CD4-positive, alpha-beta memory T cell (primary cell): ENCODE data around the gene RGPD4. TPM values are rescaled to one million over a fixed set of nuclear protein-coding genes. Genes with fewer than 3 reads are reported as not detected.
"Not testable (repeated sequence)": the region's sequence is repeated elsewhere in the genome, so short reads cannot be mapped to it uniquely, and the experiment has no call there.

Source experiments
- CTCF ChIA-PET: fragments of 350-600 bp; sonication (Branson Sonifier 250); formaldehyde crosslinking; loops from one replicate; lab custom pipeline; 2021; ENCODE audit warnings: inconsistent platforms; ENCODE audit not compliant: partially characterized antibody; lab: Charles Lee
- POLR2A ChIA-PET: fragments of 350-600 bp; sonication (Branson Sonifier 250); formaldehyde crosslinking; loops from one replicate; lab custom pipeline; 2021; ENCODE audit not compliant: partially characterized antibody; lab: Charles Lee
- DNase-seq, 5 donors: peaks; one replicate each; pipeline versions ENCODE4 v3.0.0 to v3.0.0-alpha.2; 2020 to 2022; ENCODE audit warnings: mixed read lengths in 1 of 5
- H3K27ac ChIP-seq: one replicate; pipeline ENCODE4 v1.7.0; 2013; ENCODE audit warnings: low read depth, low read length
- H3K27me3 ChIP-seq: 2 replicates; pipeline ENCODE4 v1.7.0; 2013; ENCODE audit warnings: mild to moderate bottlenecking, low read length, moderate library complexity; ENCODE audit not compliant: insufficient read depth
- H3K36me3 ChIP-seq: 2 replicates; pipeline ENCODE4 v1.7.0; 2013; ENCODE audit warnings: mild to moderate bottlenecking, low read length, moderate library complexity; ENCODE audit not compliant: insufficient read depth
- H3K4me1 ChIP-seq: 2 replicates; pipeline ENCODE4 v1.7.0; 2013; ENCODE audit warnings: mild to moderate bottlenecking, low read length, moderate library complexity; ENCODE audit not compliant: insufficient read depth
- H3K4me3 ChIP-seq, 2 donors: one replicate each; pipeline ENCODE4 v1.7.0; 2013; ENCODE audit warnings: low read length in 2 of 2, mild to moderate bottlenecking in 1 of 2
- H3K9me3 ChIP-seq, 2 donors: one replicate each; pipeline ENCODE4 v1.7.0; 2013; ENCODE audit warnings: low read length in 2 of 2, control low read depth in 1 of 2; ENCODE audit not compliant: control insufficient read depth in 1 of 2
- H3K27ac Mint-ChIP-seq, 7 donors: one replicate each; pipeline ENCODE4 v1.8.0; 2020 to 2021; ENCODE audit warnings: mixed read lengths in 7 of 7, mild to moderate bottlenecking in 6 of 7, inconsistent platforms in 3 of 7, moderate library complexity in 3 of 7
- H3K27me3 Mint-ChIP-seq, 2 donors: one replicate each; pipeline ENCODE4 v1.8.0; 2020 to 2021; ENCODE audit warnings: mixed read lengths in 2 of 2
- H3K36me3 Mint-ChIP-seq, 2 donors: one replicate each; pipeline ENCODE4 v1.8.0; 2020 to 2021; ENCODE audit warnings: mixed read lengths in 2 of 2, inconsistent platforms in 1 of 2, mild to moderate bottlenecking in 1 of 2
- H3K4me1 Mint-ChIP-seq, 4 donors: one replicate each; pipeline ENCODE4 v1.8.0; 2020 to 2021; ENCODE audit warnings: mixed read lengths in 4 of 4, mild to moderate bottlenecking in 1 of 4
- H3K4me3 Mint-ChIP-seq, 8 donors: one replicate each; pipeline ENCODE4 v1.8.0; 2020 to 2021; ENCODE audit warnings: mixed read lengths in 8 of 8, mild to moderate bottlenecking in 7 of 8, moderate library complexity in 6 of 8, inconsistent platforms in 3 of 8
- H3K9me3 Mint-ChIP-seq, 8 donors: one replicate each; pipeline ENCODE4 v1.8.0; 2020 to 2021; ENCODE audit warnings: mixed read lengths in 8 of 8, mild to moderate bottlenecking in 5 of 8, inconsistent platforms in 3 of 8, moderate library complexity in 1 of 8
- intact Hi-C: fragments of 100-400 bp; cut with micrococcal nuclease; formaldehyde crosslinking; loops from one replicate; pipeline ENCODE4 v1.15.1; 2023
- polyA plus RNA-seq, 2 donors: library from polyadenylated mRNA; unstranded; fragments of 300-500 nt; fragmentation: Illumina TruSeq; gene quantifications; one replicate each; pipeline ENCODE4 v1.2.3, GENCODE V29; 2021
- total RNA-seq, 2 experiments: library from RNA; stranded (reverse); gene quantifications; one replicate each; pipeline ENCODE4 v1.2.3, GENCODE V29; 2021

RGPD4 gene
- total RNA-seq (under 1 TPM in 1 of 2 experiments, not detected in 1; 0.09 TPM), polyA plus RNA-seq (under 1 TPM in 1 of 2 donors, not detected in 1; 0.03 TPM)

- H3K27ac Mint-ChIP-seq, H3K36me3 ChIP-seq, H3K4me3 ChIP-seq, POLR2A ChIA-PET, H3K27ac ChIP-seq, H3K9me3 Mint-ChIP-seq, H3K4me1 ChIP-seq, H3K4me3 Mint-ChIP-seq, H3K27me3 Mint-ChIP-seq, H3K36me3 Mint-ChIP-seq, CTCF ChIA-PET, H3K9me3 ChIP-seq, intact Hi-C loops, H3K27me3 ChIP-seq, H3K4me1 Mint-ChIP-seq, DNase-seq: not testable (repeated sequence)
These were observed at the start of gene RGPD4 for GRCh38 chr2:107826749-107827148. TSS of gene RGPD4 (plus strand) at chr2:107826892. CDS start at chr2:107827014, 122 bp downstream.

- DNase-seq: no peak
- Mint-ChIP-seq H3K9me3 (peaks cover 0 to 2% (median 0%) of the 10 kb centered on the region in 8 donors), H3K4me1 (no peaks in the 10 kb centered on the region), H3K4me3 (no peak overlapping the region), H3K27ac (no peak overlapping the region), H3K36me3 (no peaks in the 10 kb centered on the region), H3K27me3 (peaks cover 0 to 4% of the 10 kb centered on the region in 2 donors)
- intact Hi-C loops: no loop called here
- ChIA-PET CTCF (no interaction called here), POLR2A (no interaction called here)
- H3K4me1 ChIP-seq: no peaks in the 10 kb centered on the region
- H3K9me3 ChIP-seq: no peaks in the 10 kb centered on the region
- no peaks in the 10 kb centered on the region for H3K27me3 ChIP-seq
- H3K36me3 ChIP-seq: no peaks in the 10 kb centered on the region
- no peak overlapping the region for H3K4me3 ChIP-seq
- H3K27ac ChIP-seq: no peak overlapping the region
These were observed 48.7 kb upstream of the RGPD4 start for GRCh38 chr2:107777974-107778373.

DNA sequence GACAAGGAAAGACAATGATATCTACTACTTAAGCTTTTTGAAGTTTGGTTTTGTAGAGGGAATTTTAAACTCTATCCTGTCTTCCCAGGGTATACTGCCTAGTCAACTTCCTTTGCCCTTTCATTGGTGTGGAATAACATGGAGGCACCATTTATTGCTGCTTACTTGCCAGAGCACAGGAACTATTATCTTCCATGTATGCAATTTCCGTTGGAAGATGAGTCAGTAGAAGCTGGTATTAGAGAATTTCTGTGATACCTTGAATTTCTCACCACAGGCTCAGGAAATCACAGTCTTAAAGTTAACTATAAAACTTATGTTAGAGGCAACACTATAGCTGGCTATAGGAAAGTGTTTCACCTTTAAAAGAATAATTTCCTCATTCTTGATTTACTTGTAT, 40.9 kb upstream of the RGPD4 start:
- intact Hi-C loops: no loop called here
- Mint-ChIP-seq H3K27me3 (peaks cover 0 to 4% of the 10 kb centered on the region in 2 donors), H3K36me3 (no peaks in the 10 kb centered on the region), H3K27ac (no peak overlapping the region), H3K9me3 (peaks cover 0 to 2% (median 0%) of the 10 kb centered on the region in 8 donors), H3K4me3 (no peak overlapping the region), H3K4me1 (no peaks in the 10 kb centered on the region)
- Histone ChIP-seq H3K27me3 (no peaks in the 10 kb centered on the region), H3K9me3 (no peaks in the 10 kb centered on the region), H3K36me3 (no peaks in the 10 kb centered on the region), H3K27ac (no peak overlapping the region), H3K4me3 (no peak overlapping the region), H3K4me1 (no peaks in the 10 kb centered on the region)
- ChIA-PET POLR2A (no interaction called here), CTCF (no interaction called here)
- DNase-seq: no peak

DNA sequence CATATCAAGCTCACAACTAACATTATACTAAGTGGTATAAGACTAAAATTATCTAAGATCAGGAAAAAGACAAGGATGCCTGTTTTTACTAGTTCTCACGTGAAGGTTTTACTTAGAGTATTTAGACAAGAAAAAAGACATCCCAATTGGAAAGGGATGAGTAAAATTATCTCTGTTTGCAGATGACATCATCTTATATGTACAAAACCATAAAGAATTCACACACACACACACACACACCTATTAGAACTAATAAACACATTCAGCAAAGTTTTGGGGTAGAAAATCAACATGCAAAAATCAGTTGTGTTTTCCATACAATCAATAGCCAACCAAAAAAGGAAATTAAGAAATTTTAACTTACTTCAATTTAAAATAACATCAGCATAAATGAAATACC, 35.9 kb upstream of the RGPD4 start:
- Histone ChIP-seq H3K4me1 (no peaks in the 10 kb centered on the region), H3K27ac (no peak overlapping the region), H3K9me3 (no peaks in the 10 kb centered on the region), H3K4me3 (no peak overlapping the region), H3K27me3 (no peaks in the 10 kb centered on the region), H3K36me3 (no peaks in the 10 kb centered on the region)
- CTCF ChIA-PET: no interaction called here
- no peak overlapping the region for H3K4me3 Mint-ChIP-seq
- peaks cover 0 to 7% (median 0%) of the 10 kb centered on the region in 8 donors for H3K9me3 Mint-ChIP-seq
- no peak for DNase-seq
- H3K36me3 Mint-ChIP-seq: no peaks in the 10 kb centered on the region
- POLR2A ChIA-PET: no interaction called here
- intact Hi-C loops: no loop called here
- H3K27me3 Mint-ChIP-seq: peaks cover 0 to 4% of the 10 kb centered on the region in 2 donors
- H3K27ac Mint-ChIP-seq: no peak overlapping the region
- no peaks in the 10 kb centered on the region for H3K4me1 Mint-ChIP-seq

DNA sequence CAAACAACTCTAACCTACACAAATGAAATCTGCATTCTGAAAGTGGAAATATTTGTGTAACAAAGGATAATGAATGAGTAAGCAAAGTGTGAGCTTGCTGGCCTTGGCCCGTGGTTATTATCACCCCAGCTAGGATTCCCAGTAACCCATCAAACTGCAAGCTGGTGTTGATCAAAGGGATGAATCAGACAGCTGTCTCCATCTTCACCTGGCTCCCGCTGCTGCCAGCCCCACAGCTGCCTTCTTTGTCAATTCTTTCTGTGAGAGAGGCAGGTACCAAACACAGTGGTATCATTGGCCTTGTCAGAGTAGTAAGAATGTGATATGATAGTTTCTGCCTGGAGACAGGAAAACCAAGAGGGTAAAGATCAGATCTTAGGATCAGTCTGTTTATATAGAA, 25.2 kb upstream of the RGPD4 start:
- no peak overlapping the region for H3K27ac Mint-ChIP-seq
- DNase-seq: no peak
- H3K4me1 Mint-ChIP-seq: no peaks in the 10 kb centered on the region
- no peaks in the 10 kb centered on the region for H3K27me3 Mint-ChIP-seq
- H3K27me3 ChIP-seq: no peaks in the 10 kb centered on the region
- intact Hi-C loops: no loop called here
- H3K9me3 ChIP-seq: no peaks in the 10 kb centered on the region
- POLR2A ChIA-PET: no interaction called here
- peaks cover 0 to 3% (median 0%) of the 10 kb centered on the region in 8 donors for H3K9me3 Mint-ChIP-seq
- no peaks in the 10 kb centered on the region for H3K36me3 Mint-ChIP-seq
- CTCF ChIA-PET: no interaction called here
- H3K27ac ChIP-seq: no peak overlapping the region
- H3K4me3 Mint-ChIP-seq: no peak overlapping the region
- H3K4me3 ChIP-seq: no peak overlapping the region
- no peaks in the 10 kb centered on the region for H3K4me1 ChIP-seq
- no peaks in the 10 kb centered on the region for H3K36me3 ChIP-seq

- H3K4me1 ChIP-seq: no peaks in the 10 kb centered on the region
- no peak overlapping the region for H3K4me3 Mint-ChIP-seq
- H3K27ac ChIP-seq: no peak overlapping the region
- ChIA-PET CTCF (no interaction called here), POLR2A (no interaction called here)
- H3K4me3 ChIP-seq: no peak overlapping the region
- H3K27me3 Mint-ChIP-seq: no peaks in the 10 kb centered on the region
- H3K9me3 Mint-ChIP-seq: peaks cover 0 to 3% (median under 1%) of the 10 kb centered on the region in 8 donors
- H3K36me3 Mint-ChIP-seq: no peaks in the 10 kb centered on the region
- no peaks in the 10 kb centered on the region for H3K9me3 ChIP-seq
- intact Hi-C loops: no loop called here
- no peak for DNase-seq
- no peaks in the 10 kb centered on the region for H3K36me3 ChIP-seq
- no peaks in the 10 kb centered on the region for H3K27me3 ChIP-seq
- H3K4me1 Mint-ChIP-seq: no peaks in the 10 kb centered on the region
- H3K27ac Mint-ChIP-seq: no peak overlapping the region
These were observed 21.8 kb upstream of the RGPD4 start for GRCh38 chr2:107804608-107805498.

DNA sequence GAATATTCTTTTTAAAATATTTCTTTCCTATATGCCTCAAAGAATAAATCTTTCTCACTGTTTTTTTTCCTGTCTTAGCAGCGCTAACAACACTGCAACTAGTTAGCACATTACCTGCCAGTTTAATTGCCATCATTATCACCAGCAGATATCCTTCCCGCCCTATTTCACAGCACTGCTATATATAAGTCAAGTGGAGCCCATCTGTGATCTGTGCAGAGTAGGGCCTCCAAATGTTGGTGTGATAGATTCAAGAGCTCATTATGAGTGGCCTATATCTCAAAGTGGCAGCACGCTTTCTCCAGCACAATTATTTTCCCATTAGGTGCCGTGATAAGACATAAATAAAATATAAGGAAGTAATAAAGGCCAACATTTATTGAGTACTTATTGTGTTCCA, 19.8 kb upstream of the RGPD4 start:
- DNase-seq: no peak
- H3K27ac Mint-ChIP-seq: no peak overlapping the region

More for the DNA sequence above, 19.8 kb upstream of the RGPD4 start:
- Mint-ChIP-seq H3K4me3 (no peak overlapping the region), H3K4me1 (no peaks in the 10 kb centered on the region), H3K9me3 (peaks cover 0 to 3% (median 0%) of the 10 kb centered on the region in 8 donors), H3K36me3 (no peaks in the 10 kb centered on the region), H3K27me3 (no peaks in the 10 kb centered on the region)
- Histone ChIP-seq H3K27ac (no peak overlapping the region), H3K4me3 (no peak overlapping the region), H3K36me3 (no peaks in the 10 kb centered on the region), H3K4me1 (no peaks in the 10 kb centered on the region), H3K9me3 (no peaks in the 10 kb centered on the region), H3K27me3 (no peaks in the 10 kb centered on the region)
- CTCF ChIA-PET: no interaction called here
- intact Hi-C loops: no loop called here
- POLR2A ChIA-PET: no interaction called here
